Fibroblast of the aortic adventitia (primary cell): ENCODE results near the gene SH2D1A. TPM values are rescaled to one million over a fixed set of nuclear protein-coding genes. Genes with fewer than 3 reads are reported as not detected.

ENCODE experiments used
- DNase-seq: peaks from one replicate; pipeline ENCODE4 v3.0.0-alpha.2; 2010; ENCODE audit warnings: low read depth
- H3K4me3 ChIP-seq: 2 replicates; pipeline ENCODE4 v1.5.1; 2011; ENCODE audit warnings: low read depth, mild to moderate bottlenecking, control low read depth, low read length, moderate library complexity
- CTCF ChIP-seq: IDR thresholded peaks from 2 replicates; pipeline ENCODE4 v1.5.1; 2011; ENCODE audit warnings: mild to moderate bottlenecking, low read length, control low read depth, inconsistent platforms; ENCODE audit not compliant: insufficient read depth
- total RNA-seq: library from RNA; depleted of rRNA; stranded (reverse); fragments of >200 nt; gene quantifications from 2 replicates; pipeline ENCODE4 v1.2.3, GENCODE V29; 2012; ENCODE audit warnings: low replicate concordance

The SH2D1A gene
- total RNA-seq, 1 donor = not detected

GRCh38 chrX:124341396-124342132 lies 4.8 kb upstream of the SH2D1A start:
- DNase-seq = no peak
- TF ChIP-seq CTCF = no peak
- H3K4me3 ChIP-seq = no peak overlapping the region

- DNase-seq = no peak
- H3K4me3 ChIP-seq = no peak overlapping the region
- no peak for TF ChIP-seq CTCF
These were observed 4.0 kb upstream of the SH2D1A start for GRCh38 chrX:124342174-124342867.

- no peak overlapping the region for H3K4me3 ChIP-seq
- no peak for TF ChIP-seq CTCF
- DNase-seq = no peak
These were observed 3.3 kb upstream of the SH2D1A start for GRCh38 chrX:124343016-124343415.

GRCh38 chrX:124344246-124344645 lies 2.1 kb upstream of the SH2D1A start:
- no peak overlapping the region for H3K4me3 ChIP-seq
- TF ChIP-seq CTCF = no peak
- DNase-seq = no peak

GRCh38 chrX:124346877-124347241 lies 496 bp downstream of the SH2D1A start:
- H3K4me3 ChIP-seq = no peak overlapping the region
- TF ChIP-seq CTCF = no peak
- DNase-seq = no peak

GRCh38 chrX:124347242-124347641 lies 879 bp downstream of the SH2D1A start:
- no peak overlapping the region for H3K4me3 ChIP-seq
- DNase-seq = no peak
- no peak for TF ChIP-seq CTCF
